Fibroblast of lung (primary cell): ENCODE results near the gene LGALS3. TPM values are rescaled to one million over a fixed set of nuclear protein-coding genes. Genes with fewer than 3 reads are reported as not detected.

Source experiments
- DNase-seq, 2 donors: peaks; one replicate each; pipeline versions ENCODE4 v3.0.0 to v3.0.0-alpha.2; 2010; ENCODE audit warnings: low read depth in 2 of 2
- H2AFZ ChIP-seq: 2 replicates; pipeline ENCODE4 v1.5.1; 2012; ENCODE audit warnings: low read length, control low read depth, inconsistent platforms
- H3K27ac ChIP-seq: 2 replicates; pipeline ENCODE4 v1.5.1; 2011; ENCODE audit warnings: low read length, control low read depth; ENCODE audit not compliant: insufficient read depth
- H3K27me3 ChIP-seq: 2 replicates; pipeline ENCODE4 v1.5.1; 2011; ENCODE audit warnings: mild to moderate bottlenecking, low read length; ENCODE audit not compliant: control insufficient read depth, insufficient read depth
- H3K36me3 ChIP-seq: 2 replicates; pipeline ENCODE4 v1.5.1; 2011; ENCODE audit warnings: low read length; ENCODE audit not compliant: control insufficient read depth, insufficient read depth
- H3K4me1 ChIP-seq: 2 replicates; pipeline ENCODE4 v1.5.1; 2011; ENCODE audit warnings: low read length; ENCODE audit not compliant: control insufficient read depth, insufficient read depth; ENCODE audit errors: extremely low read depth
- H3K4me2 ChIP-seq: 2 replicates; pipeline ENCODE4 v1.5.1; 2011; ENCODE audit warnings: low read length, control low read depth; ENCODE audit not compliant: insufficient read depth; ENCODE audit errors: extremely low read depth
- H3K4me3 ChIP-seq, 4 experiments: fragments of 200-600 bp in 1 of 4; sonication (generic) in 1 of 4; replicated peaks in 1 of 4; 2 replicates each; pipeline ENCODE4 v1.5.1; 2011 to 2016; ENCODE audit warnings: low read length in 4 of 4, low read depth in 3 of 4, mild to moderate bottlenecking in 3 of 4, control low read depth in 2 of 4, inconsistent platforms in 1 of 4, mixed read lengths in 1 of 4; ENCODE audit not compliant: insufficient read depth in 1 of 4; ENCODE audit errors: control extremely low read depth in 1 of 4
- H3K79me2 ChIP-seq: 2 replicates; pipeline ENCODE4 v1.5.1; 2012; ENCODE audit warnings: mild to moderate bottlenecking, low read length, inconsistent platforms; ENCODE audit not compliant: control insufficient read depth, insufficient read depth
- H3K9ac ChIP-seq: 2 replicates; pipeline ENCODE4 v1.5.1; 2011; ENCODE audit warnings: mild to moderate bottlenecking, low read length, control low read depth; ENCODE audit not compliant: insufficient read depth
- H3K9me3 ChIP-seq: 2 replicates; pipeline ENCODE4 v1.5.1; 2012; ENCODE audit warnings: low read depth, low read length; ENCODE audit not compliant: control insufficient read depth, insufficient read depth
- H4K20me1 ChIP-seq: 2 replicates; pipeline ENCODE4 v1.5.1; 2011; ENCODE audit warnings: low read length; ENCODE audit not compliant: control insufficient read depth, insufficient read depth; ENCODE audit errors: extremely low read depth
- EZH2 ChIP-seq: IDR thresholded peaks from 2 replicates; pipeline ENCODE4 v1.5.1; 2012; ENCODE audit warnings: low read length, control low read depth, mild to moderate bottlenecking; ENCODE audit errors: missing control alignments
- polyA plus RNA-seq, 2 donors: library from polyadenylated mRNA; depleted of rRNA in 1 of 2; stranded (reverse) in 1 of 2; unstranded in 1 of 2; fragments of >200 nt; gene quantifications; 2 replicates each; pipeline ENCODE4 v1.2.1, GENCODE V29; 2011 to 2012; ENCODE audit warnings: missing spikeins in 1 of 2
- total RNA-seq: library from RNA; depleted of rRNA; stranded (reverse); fragments of >200 nt; gene quantifications from 2 replicates; pipeline ENCODE4 v1.2.1, GENCODE V29; 2014
- TF ChIP-seq, protein P1 (sequence below), 2 donors: IDR thresholded peaks in 1 of 2; conservative IDR thresholded peaks in 1 of 2; 1 replicate in 1 of 2; 2 replicates in 1 of 2; pipeline ENCODE4 v1.5.1; 2011 to 2012; ENCODE audit warnings: low read length in 2 of 2, control low read depth in 1 of 2, inconsistent platforms in 1 of 2, low read depth in 1 of 2, mild to moderate bottlenecking in 1 of 2

LGALS3 gene
- total and polyA plus RNA-seq, 2 donors (not counting 1 experiment from before 2014, with no cell fraction given): 333 to 434 TPM

DNA sequence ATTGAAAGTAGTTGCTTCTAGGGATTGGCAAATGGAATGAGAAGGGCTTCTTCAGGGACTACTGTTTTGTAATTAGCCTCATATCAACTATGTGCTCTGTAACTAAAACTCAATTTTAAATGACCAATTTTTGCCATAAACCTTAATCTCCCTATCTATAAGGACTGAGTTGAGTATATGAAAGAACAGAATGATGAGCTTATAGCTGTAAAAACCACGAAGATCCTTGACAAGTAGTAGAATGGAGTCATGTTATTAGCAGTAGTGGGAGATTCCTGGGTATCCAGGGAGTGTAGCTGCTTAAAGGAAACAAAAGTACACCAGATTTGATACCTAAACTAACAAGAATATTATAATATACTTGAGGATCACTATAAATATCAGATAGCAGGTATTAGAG, 28.0 kb downstream of the LGALS3 start:
- DNase-seq: no peak
- Histone ChIP-seq H4K20me1 (no peaks in the 10 kb centered on the region), H3K4me2 (no peak overlapping the region), H3K9me3 (no peaks in the 10 kb centered on the region), H3K79me2 (no peaks in the 10 kb centered on the region), H3K4me3 (no peak overlapping the region), H3K36me3 (peaks cover 3% of the 10 kb centered on the region), H3K27me3 (no peaks in the 10 kb centered on the region), H2AFZ (no peak overlapping the region), H3K4me1 (peaks cover 4% of the 10 kb centered on the region), H3K9ac (no peak overlapping the region), H3K27ac (no peak overlapping the region)
- no peak for TF ChIP-seq EZH2
- TF ChIP-seq, protein P1, sequence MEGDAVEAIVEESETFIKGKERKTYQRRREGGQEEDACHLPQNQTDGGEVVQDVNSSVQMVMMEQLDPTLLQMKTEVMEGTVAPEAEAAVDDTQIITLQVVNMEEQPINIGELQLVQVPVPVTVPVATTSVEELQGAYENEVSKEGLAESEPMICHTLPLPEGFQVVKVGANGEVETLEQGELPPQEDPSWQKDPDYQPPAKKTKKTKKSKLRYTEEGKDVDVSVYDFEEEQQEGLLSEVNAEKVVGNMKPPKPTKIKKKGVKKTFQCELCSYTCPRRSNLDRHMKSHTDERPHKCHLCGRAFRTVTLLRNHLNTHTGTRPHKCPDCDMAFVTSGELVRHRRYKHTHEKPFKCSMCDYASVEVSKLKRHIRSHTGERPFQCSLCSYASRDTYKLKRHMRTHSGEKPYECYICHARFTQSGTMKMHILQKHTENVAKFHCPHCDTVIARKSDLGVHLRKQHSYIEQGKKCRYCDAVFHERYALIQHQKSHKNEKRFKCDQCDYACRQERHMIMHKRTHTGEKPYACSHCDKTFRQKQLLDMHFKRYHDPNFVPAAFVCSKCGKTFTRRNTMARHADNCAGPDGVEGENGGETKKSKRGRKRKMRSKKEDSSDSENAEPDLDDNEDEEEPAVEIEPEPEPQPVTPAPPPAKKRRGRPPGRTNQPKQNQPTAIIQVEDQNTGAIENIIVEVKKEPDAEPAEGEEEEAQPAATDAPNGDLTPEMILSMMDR (conservative IDR thresholded peaks at IDR 0.05 in 1 of 2, IDR thresholded peaks at IDR 0.05 in 1 of 2; ENCODE audit: low read depth in 1 of 2, low read length in 2 of 2): no peak

- Histone ChIP-seq H2AFZ (no peak overlapping the region), H3K4me2 (no peak overlapping the region), H3K79me2 (no peaks in the 10 kb centered on the region), H3K4me3 (no peak overlapping the region), H3K9me3 (no peaks in the 10 kb centered on the region), H3K4me1 (no peaks in the 10 kb centered on the region), H3K27ac (no peak overlapping the region), H3K36me3 (peaks cover 3% of the 10 kb centered on the region), H4K20me1 (no peaks in the 10 kb centered on the region), H3K27me3 (no peaks in the 10 kb centered on the region), H3K9ac (no peak overlapping the region)
- TF ChIP-seq, protein P1 (conservative IDR thresholded peaks at IDR 0.05 in 1 of 2, IDR thresholded peaks at IDR 0.05 in 1 of 2; ENCODE audit: low read depth in 1 of 2, low read length in 2 of 2): no peak
- TF ChIP-seq EZH2: no peak
- DNase-seq: no peak
These were observed 29.4 kb downstream of the LGALS3 start for GRCh38 chr14:55158412-55158811.

DNA sequence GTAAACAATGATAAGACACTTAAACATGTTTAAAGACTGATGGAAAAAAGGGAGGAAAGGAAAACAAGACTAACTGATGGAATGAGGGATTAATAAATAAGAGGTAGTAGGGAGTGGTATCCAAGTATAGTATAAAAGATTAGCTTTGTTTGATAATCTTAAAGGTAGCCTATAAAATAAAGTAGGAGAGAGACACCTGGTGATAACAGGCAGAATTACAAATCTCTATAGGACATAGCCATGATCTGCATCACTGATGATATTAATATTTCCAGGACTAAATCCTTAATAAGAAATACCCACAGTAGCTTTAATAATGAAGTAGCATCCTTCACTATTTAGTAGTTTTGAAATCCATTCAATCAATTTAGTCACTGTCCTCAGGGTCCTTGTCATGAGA, 31.9 kb downstream of the LGALS3 start:
- no peaks in the 10 kb centered on the region for H3K79me2 ChIP-seq
- H3K27me3 ChIP-seq: no peaks in the 10 kb centered on the region
- no peak overlapping the region for H3K4me2 ChIP-seq
- peaks cover 3% of the 10 kb centered on the region for H3K36me3 ChIP-seq
- no peak overlapping the region for H2AFZ ChIP-seq
- H3K27ac ChIP-seq: no peak overlapping the region
- H3K9ac ChIP-seq: no peak overlapping the region
- DNase-seq: peak; percentile 42 to 72
- no peak overlapping the region for H3K4me3 ChIP-seq
- no peaks in the 10 kb centered on the region for H3K4me1 ChIP-seq
- H4K20me1 ChIP-seq: no peaks in the 10 kb centered on the region
- TF ChIP-seq, protein P1 (conservative IDR thresholded peaks at IDR 0.05 in 1 of 2, IDR thresholded peaks at IDR 0.05 in 1 of 2; ENCODE audit: low read depth in 1 of 2, low read length in 2 of 2): peak; percentile 11 to 60
- TF ChIP-seq EZH2: no peak
- H3K9me3 ChIP-seq: no peaks in the 10 kb centered on the region
